Medulla oblongata (tissue), 1 donor: ENCODE results near the gene SEZ6L.

Source experiments
- DNase-seq: peaks from one replicate; pipeline ENCODE4 v3.0.0-alpha.2; 2015; ENCODE audit errors: extremely low spot score

SEZ6L gene

DNA sequence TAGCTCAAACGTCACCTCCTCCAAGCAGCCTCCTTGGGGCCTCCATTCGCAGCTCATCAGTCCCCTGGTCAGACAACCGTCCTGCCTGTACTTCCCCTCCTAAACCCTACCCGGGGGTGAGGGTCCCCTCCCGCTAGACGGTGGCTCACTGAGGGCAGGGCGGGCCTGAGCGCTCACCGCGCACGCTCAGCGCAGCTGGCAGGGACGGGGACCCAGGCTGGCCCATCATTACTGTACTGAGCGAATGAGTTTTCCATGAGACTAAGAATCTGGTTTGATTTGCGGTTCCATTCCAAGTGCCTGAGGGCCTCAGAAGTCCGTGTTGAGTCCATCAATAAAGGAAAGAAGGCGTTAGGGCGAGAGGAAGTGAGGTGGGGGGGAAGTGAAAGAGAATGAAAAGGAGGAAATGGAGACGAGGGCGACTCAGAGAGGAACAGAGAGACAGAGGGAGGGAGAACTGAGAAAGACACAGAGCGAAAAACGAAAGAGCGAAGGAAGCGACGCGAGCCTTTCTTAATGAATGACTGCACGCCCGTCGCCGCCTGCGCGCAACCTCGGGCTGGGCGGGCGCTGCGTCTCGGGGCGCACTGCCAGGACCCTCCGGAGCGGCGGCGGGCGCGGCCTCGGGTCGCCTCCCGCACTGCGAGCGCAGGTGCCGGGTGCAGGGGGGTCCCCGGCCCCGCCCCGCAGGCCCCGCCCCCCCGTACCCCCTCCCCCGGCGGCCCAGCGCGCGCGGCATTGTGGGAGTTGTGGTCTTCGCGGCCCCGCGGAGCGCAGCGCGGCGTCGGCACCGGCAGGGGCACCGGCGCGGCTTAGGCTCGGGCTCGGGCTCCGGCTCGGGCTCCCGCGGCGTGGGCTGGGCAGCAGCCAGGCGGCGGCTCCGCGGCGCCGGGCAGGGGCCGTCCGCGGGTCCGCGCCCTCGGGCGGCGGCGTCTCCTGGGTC lies 259.5 kb downstream of the SEZ6L start, which contains the start of gene ASPHD2:
ASPHD2 (plus strand) TSS at position 746 of the 943 bp plus-strand sequence. CDS start 4,356 bp downstream, outside the sequence.
- DNase-seq = peak; percentile 76

DNA sequence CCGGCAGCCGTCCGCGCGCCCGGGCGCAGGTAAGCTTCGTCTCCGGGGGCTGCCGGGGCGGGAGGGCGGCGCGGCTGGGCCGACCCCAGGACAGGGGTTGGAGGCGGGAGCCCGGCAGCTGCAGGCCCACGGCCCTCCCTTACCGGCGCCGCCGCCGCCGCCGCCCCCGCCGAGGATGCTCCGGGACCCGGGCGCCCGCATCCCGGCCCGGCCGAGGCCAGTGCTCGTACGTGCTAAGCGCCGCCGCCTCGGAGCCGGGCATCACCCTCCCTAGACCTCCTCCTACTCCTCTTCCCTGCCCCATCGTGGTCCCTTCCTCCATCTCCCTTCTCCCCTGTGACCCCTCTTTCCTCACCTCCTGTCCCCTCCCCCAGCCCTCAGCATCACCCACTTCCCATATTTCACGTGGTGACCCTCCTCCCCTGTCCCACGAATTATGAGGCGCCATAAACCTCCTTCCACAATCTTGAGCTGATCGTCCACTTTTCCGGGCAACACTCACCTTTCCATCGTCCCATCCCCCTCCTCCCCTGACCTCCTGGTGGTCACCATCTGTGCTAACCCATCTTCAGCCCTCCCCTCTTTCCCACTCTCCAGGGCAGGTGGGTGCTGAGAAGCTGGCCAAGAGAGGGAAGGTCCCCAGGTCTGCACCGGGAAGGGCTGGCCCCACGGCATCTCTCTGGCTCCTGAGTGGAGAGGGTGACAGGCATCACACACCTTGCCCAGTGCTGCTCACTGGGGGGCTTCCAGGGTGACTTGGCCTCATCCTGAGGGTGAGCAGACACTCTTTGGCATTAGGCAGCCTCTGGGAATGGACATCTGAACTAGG lies 260.4 kb downstream of the SEZ6L start:
- DNase-seq = no peak

- DNase-seq = no peak
Measured at GRCh38 chr22:26430600-26430999, 261.3 kb downstream of the SEZ6L start.

DNA sequence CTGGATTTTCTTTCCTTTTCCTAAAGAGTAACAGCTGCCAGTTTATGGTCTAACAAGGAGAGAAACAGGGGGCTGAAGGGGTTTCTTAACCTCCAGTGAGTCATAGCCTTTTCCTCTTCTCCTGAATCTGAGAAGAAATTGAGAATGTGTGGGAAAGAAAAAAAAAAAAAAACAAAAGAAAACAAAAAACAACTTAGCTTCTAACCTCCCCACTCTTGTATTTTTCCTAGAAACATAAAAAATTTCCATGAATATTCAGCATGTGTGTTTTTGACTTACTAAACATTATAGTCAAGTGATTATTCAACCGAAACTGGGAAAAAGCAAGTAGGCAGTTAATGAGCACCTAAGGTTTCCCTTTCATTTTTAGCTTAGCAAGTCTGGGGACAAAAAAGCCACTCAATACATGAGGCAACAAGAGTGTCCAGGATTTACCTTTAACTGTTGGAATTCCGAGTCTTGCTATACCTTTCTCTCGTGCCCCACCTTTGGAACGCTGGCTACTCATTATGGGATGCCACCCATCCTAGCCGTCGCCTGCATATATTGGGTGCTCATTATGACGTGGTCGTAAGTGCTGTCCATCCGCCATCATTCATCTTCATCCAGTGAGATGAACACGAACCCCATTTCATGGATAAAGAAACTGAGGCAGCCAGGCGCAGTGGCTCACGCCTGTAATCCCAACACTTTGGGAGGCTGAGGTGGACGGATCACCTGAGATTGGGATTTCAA lies 262.2 kb downstream of the SEZ6L start:
- DNase-seq = no peak

GRCh38 chr22:26432619-26433311 lies 263.5 kb downstream of the SEZ6L start:
- DNase-seq = peak; percentile 16
